GM21619 (cell line): ENCODE data around the gene PLS1.
"Not testable (repeated sequence)": the region's sequence is repeated elsewhere in the genome, so short reads cannot be mapped to it uniquely, and the experiment has no call there.

Experiments
- ATAC-seq: cut with Tn5 transposase; IDR thresholded peaks from one replicate; pipeline ENCODE4 v1.9.1; 2021; ENCODE audit not compliant: unreplicated experiment

PLS1 gene, protein sequence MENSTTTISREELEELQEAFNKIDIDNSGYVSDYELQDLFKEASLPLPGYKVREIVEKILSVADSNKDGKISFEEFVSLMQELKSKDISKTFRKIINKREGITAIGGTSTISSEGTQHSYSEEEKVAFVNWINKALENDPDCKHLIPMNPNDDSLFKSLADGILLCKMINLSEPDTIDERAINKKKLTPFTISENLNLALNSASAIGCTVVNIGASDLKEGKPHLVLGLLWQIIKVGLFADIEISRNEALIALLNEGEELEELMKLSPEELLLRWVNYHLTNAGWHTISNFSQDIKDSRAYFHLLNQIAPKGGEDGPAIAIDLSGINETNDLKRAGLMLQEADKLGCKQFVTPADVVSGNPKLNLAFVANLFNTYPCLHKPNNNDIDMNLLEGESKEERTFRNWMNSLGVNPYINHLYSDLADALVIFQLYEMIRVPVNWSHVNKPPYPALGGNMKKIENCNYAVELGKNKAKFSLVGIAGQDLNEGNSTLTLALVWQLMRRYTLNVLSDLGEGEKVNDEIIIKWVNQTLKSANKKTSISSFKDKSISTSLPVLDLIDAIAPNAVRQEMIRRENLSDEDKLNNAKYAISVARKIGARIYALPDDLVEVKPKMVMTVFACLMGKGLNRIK

GRCh38 chr3:142595951-142596725, at the start of gene PLS1:
TSS of gene PLS1 (plus strand) at chr3:142596393. CDS start at chr3:142664238, 67,845 bp downstream.
- peak; percentile 90 for ATAC-seq

GRCh38 chr3:142549986-142550385, 46.2 kb upstream of the PLS1 start:
- no peak for ATAC-seq

DNA sequence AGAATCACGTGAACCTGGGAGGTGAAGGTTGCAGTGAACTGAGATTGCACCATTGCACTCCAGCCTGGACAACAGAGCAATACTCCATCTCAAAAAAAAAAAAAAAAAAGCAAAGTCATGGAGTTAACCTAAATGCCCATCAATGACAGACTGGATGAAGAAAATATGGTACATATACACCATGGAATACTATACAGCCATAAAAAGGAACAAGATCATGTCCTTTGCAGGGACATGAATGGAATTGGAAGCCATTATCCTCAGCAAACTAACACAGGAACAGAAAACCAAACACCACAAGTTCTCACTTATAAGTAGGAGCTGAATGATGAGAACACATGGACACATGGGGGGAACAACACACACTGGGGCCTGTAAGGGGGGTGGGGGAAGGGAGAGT, 43.6 kb upstream of the PLS1 start:
- not testable (repeated sequence) for ATAC-seq

GRCh38 chr3:142553741-142554140, 42.5 kb upstream of the PLS1 start:
- ATAC-seq, result no peak

- ATAC-seq, result no peak
Observed at GRCh38 chr3:142560118-142560517, 36.1 kb upstream of the PLS1 start.

GRCh38 chr3:142563496-142563997, 32.6 kb upstream of the PLS1 start:
- no peak for ATAC-seq

- no peak for ATAC-seq
Observed at GRCh38 chr3:142566096-142566495, 30.1 kb upstream of the PLS1 start.

DNA sequence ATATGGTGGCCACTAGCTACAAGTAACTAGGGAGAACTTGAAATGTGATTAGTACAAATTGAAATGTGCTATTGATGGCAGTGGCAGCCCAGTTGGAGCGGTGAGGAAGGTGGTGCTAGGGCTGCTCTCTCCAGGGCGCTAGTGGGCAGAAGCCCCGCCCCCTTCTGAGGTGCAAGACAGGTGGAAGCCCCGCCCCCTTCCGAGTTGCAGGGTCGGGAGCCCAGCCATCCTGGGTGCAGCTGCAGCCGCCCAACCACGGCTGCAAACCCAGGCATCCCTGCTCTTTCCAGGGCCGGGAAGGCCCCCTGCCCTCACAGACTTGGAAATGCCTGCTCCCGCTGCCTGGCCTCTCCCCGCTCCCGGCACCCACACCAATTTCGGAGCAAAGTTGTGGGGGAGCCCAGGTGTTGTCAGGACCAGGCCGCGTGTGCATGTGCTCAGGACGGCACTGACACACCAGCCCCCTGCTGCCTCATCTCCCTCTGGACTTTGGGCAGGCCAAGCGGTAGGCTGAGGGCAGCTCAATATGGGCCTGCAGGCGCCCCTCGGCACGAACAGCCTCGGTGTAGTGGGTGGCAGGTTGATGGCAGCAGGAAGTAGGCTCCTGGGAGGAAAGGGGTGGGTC, 27.7 kb upstream of the PLS1 start:
- no peak for ATAC-seq

GRCh38 chr3:142569422-142569821, 26.8 kb upstream of the PLS1 start:
- not testable (repeated sequence) for ATAC-seq

GRCh38 chr3:142574223-142574622, 22.0 kb upstream of the PLS1 start:
- ATAC-seq, result not testable (repeated sequence)

GRCh38 chr3:142574665-142575064, 21.5 kb upstream of the PLS1 start:
- ATAC-seq, result no peak

DNA sequence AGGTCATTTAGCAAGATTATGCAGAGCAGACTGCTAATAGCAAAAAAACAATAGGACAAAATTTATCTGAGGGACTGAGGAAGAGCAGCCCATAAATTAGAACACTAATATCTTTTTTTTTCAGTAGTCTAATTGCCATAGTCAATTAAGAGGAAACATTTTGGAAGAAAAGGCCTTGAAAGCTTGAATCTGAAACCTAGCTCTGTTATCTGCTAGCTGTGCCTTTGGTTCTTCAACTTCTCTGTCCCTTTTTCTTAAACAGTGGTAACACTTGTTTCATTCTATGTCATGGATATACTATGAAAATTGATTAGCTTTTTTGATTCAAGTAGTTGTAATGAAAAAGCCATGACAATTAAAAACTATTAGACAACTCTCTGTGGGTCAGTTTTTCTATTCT, 19.4 kb upstream of the PLS1 start:
- no peak for ATAC-seq

DNA sequence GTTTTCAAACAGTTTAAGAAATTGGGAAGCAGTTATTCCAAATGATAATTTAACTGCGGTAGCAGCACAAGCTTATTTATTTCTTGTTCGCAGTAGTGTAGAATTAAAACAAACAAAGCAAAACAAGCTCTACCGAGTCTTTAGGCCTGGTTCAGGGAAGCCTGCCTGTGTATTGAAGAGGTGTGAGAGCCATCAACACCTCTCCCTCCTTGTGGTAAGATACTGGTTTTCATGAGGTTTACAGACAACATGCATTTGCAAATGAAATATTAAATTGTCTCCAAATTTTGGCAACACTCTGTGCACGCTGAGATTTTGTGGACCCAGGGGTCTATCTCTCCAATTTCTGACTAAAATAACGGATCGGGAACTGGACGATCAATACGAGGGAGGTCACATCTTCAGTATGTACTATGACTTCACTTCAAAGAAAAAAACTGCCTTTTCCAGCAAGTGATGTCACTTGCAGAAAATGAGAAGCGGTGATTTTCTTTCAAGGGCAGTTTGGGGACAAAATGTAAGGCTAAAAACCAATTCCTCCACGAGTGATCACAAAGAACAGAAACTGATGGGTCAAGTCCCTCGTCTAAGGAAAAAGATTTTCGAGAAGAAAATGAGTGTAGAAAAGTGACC, 18.4 kb upstream of the PLS1 start:
- no peak for ATAC-seq

- peak; percentile 95 for ATAC-seq
Observed at GRCh38 chr3:142578329-142579223, 17.6 kb upstream of the PLS1 start, which contains the start of gene ATR. TSS of gene ATR (minus strand) at chr3:142578733. CDS start at chr3:142578704, 29 bp downstream.

DNA sequence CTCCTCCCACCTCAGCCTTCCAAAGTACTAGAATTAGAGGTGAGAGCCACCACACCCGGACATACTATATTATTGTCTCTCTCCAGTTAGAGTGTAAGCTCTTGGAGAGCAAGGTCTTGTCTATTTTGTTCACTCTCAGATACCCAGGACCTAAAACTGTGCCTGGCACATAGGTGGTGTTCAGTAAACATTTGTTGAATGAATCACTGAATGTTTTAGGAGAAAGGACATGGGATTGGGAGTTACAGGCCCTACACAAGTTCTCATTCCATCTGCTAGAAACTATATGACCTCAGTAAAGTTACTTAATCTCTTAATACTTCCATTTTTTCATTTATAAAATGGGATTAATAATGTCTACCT, 16.2 kb upstream of the PLS1 start:
- ATAC-seq, result no peak

- not testable (repeated sequence) for ATAC-seq
Observed at GRCh38 chr3:142581070-142581469, 15.1 kb upstream of the PLS1 start.

GRCh38 chr3:142586803-142587406, 9.3 kb upstream of the PLS1 start:
- no peak for ATAC-seq

GRCh38 chr3:142588703-142589102, 7.5 kb upstream of the PLS1 start:
- ATAC-seq, result no peak

DNA sequence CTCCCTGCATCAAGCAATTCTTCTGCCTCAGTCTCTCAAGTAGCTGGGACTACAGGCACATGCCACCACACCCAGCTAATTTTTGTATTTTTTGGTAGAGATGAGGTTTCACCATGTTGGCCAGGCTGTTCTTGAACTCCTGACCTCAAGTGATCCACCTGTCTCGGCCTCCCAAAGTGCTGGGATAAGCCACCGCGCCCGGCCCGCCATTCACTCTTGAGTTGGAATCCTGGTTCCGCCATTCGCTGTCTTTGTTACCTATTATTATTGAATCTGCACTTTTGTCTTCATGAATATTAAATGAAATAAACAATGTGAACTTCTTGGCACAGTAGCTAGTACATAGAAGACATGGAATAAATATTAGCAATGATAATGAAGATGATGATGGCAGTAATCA, 3.9 kb upstream of the PLS1 start:
- not testable (repeated sequence) for ATAC-seq
